Epithelial cell of proximal tubule (primary cell): ENCODE data around the gene TMEM30B. TPM values are rescaled to one million over a fixed set of nuclear protein-coding genes. Genes with fewer than 3 reads are reported as not detected.

ENCODE experiments used
- DNase-seq: peaks from one replicate; pipeline ENCODE4 v3.0.0-alpha.2; 2011; ENCODE audit warnings: low read depth
- H3K4me3 ChIP-seq: 2 replicates; pipeline ENCODE4 v1.5.1; 2011; ENCODE audit warnings: low read depth, mild to moderate bottlenecking, low read length
- CTCF ChIP-seq: conservative IDR thresholded peaks from 2 replicates; pipeline ENCODE4 v1.5.1; 2012; ENCODE audit warnings: low read depth, mild to moderate bottlenecking, low read length
- total RNA-seq: library from RNA; depleted of rRNA; stranded (reverse); fragments of >200 nt; gene quantifications from 2 replicates; pipeline ENCODE4 v1.2.3, GENCODE V29; 2015

Gene TMEM30B
- total RNA-seq, 1 donor from 2014 or later = 3.1 TPM

- TF ChIP-seq CTCF = no peak
- H3K4me3 ChIP-seq = no peak overlapping the region
- DNase-seq = no peak
Observed at GRCh38 chr14:61298824-61299223, 17.7 kb upstream of the TMEM30B start.

GRCh38 chr14:61297581-61297980 lies 16.4 kb upstream of the TMEM30B start:
- no peak for TF ChIP-seq CTCF
- no peak for DNase-seq
- H3K4me3 ChIP-seq = no peak overlapping the region

- no peak overlapping the region for H3K4me3 ChIP-seq
- peak; percentile 78 for TF ChIP-seq CTCF
- no peak for DNase-seq
Observed at GRCh38 chr14:61296719-61297502, 15.8 kb upstream of the TMEM30B start.

GRCh38 chr14:61296151-61296550 lies 15.0 kb upstream of the TMEM30B start:
- DNase-seq = no peak
- TF ChIP-seq CTCF = no peak
- H3K4me3 ChIP-seq = no peak overlapping the region

GRCh38 chr14:61290701-61291100 lies 9.6 kb upstream of the TMEM30B start:
- TF ChIP-seq CTCF = no peak
- H3K4me3 ChIP-seq = no peak overlapping the region
- no peak for DNase-seq

GRCh38 chr14:61288720-61289119 lies 7.6 kb upstream of the TMEM30B start:
- no peak for TF ChIP-seq CTCF
- no peak overlapping the region for H3K4me3 ChIP-seq
- DNase-seq = no peak

- DNase-seq = no peak
- no peak for TF ChIP-seq CTCF
- no peak overlapping the region for H3K4me3 ChIP-seq
Observed at GRCh38 chr14:61288228-61288627, 7.1 kb upstream of the TMEM30B start.
